Activated CD4-positive, alpha-beta T cell treated with anti-CD3 and anti-CD28 coated beads, Interleukin-2, amount 10 ng/mL, durations not matched to agents 24 days and 14 days (primary cell): ENCODE data around the gene LRP6. TPM values are rescaled to one million over a fixed set of nuclear protein-coding genes. Genes with fewer than 3 reads are reported as not detected.

Experiments used
- DNase-seq: peaks from one replicate; pipeline ENCODE4 v3.0.0; 2022
- H3K27ac Mint-ChIP-seq: one replicate; pipeline ENCODE4 v1.8.0; 2022; ENCODE audit warnings: mild to moderate bottlenecking, mixed read lengths
- H3K27me3 Mint-ChIP-seq: one replicate; pipeline ENCODE4 v1.8.0; 2022; ENCODE audit warnings: mixed read lengths
- H3K36me3 Mint-ChIP-seq: one replicate; pipeline ENCODE4 v1.8.0; 2022; ENCODE audit warnings: low read depth, mild to moderate bottlenecking, mixed read lengths
- H3K4me1 Mint-ChIP-seq: one replicate; pipeline ENCODE4 v1.8.0; 2021; ENCODE audit warnings: mixed read lengths
- H3K4me3 Mint-ChIP-seq: one replicate; pipeline ENCODE4 v1.8.0; 2022; ENCODE audit warnings: mild to moderate bottlenecking, moderate library complexity, mixed read lengths
- H3K9me3 Mint-ChIP-seq: one replicate; pipeline ENCODE4 v1.8.0; 2021; ENCODE audit warnings: mixed read lengths
- intact Hi-C: fragments of 100-400 bp; cut with micrococcal nuclease; formaldehyde crosslinking; loops from one replicate; pipeline ENCODE4 v1.15.1; 2023
- total RNA-seq: library from RNA; stranded (reverse); gene quantifications from 2 replicates; pipeline ENCODE4 v1.2.3, GENCODE V29; 2022

LRP6 gene
- total RNA-seq, 1 donor from 2014 or later: 8.4 TPM

GRCh38 chr12:12247584-12247983, 19.3 kb downstream of the LRP6 start:
- Mint-ChIP-seq H3K36me3 (no peaks in the 10 kb centered on the region), H3K4me3 (no peak overlapping the region), H3K9me3 (no peaks in the 10 kb centered on the region), H3K4me1 (peaks cover 7% of the 10 kb centered on the region), H3K27me3 (no peaks in the 10 kb centered on the region), H3K27ac (no peak overlapping the region)
- intact Hi-C loops: no loop called here
- DNase-seq: no peak

DNA sequence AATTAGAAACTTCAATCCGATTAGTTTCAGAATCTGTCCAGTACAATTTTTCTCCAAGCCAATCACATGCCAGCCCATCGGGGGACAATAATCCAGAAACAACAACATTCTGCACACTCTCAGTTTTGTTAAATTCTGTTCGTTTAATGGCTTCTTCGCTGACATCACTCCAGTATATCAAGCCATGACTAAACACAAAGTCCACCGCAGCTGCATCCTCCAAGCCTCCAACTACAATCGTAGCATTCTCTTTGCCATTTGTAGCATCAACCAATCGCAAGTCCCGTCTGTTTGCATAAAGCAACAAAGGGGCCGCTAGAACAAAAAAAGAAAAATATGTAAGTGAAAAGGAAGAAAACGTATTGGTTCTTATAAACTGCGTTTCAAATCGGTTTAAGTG, 22.5 kb downstream of the LRP6 start:
- no peak for DNase-seq

GRCh38 chr12:12240662-12241340, 26.0 kb downstream of the LRP6 start:
- no peak for DNase-seq
- Mint-ChIP-seq H3K27me3 (peaks cover 21% of the 10 kb centered on the region), H3K27ac (no peak overlapping the region), H3K36me3 (no peaks in the 10 kb centered on the region), H3K4me1 (no peaks in the 10 kb centered on the region), H3K4me3 (no peak overlapping the region), H3K9me3 (no peaks in the 10 kb centered on the region)
- intact Hi-C loops: no loop called here

More for the DNA sequence above, 22.5 kb downstream of the LRP6 start:
- intact Hi-C loops: no loop called here
- Mint-ChIP-seq H3K36me3 (no peaks in the 10 kb centered on the region), H3K9me3 (no peaks in the 10 kb centered on the region), H3K27me3 (peaks cover 11% of the 10 kb centered on the region), H3K4me1 (peaks cover 2% of the 10 kb centered on the region), H3K27ac (no peak overlapping the region), H3K4me3 (no peak overlapping the region)

DNA sequence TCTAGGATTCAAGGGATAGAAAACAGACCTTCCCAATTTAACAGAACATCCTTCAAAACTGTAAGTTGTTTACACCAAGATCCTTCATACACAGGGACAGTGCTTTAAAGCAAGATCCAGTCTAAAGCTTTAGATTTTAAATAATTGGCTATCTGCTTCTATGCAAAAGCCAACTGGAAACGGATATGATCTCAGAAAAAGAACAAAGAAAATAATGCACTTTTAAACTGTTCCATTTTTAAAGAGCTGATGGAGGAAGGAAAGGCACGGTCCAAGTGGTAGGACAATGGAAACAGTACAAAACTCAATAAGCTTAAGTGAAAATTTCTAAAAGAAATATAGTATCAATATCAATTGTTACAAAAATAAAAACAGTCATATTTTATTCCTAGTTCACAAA, 27.7 kb downstream of the LRP6 start:
- H3K4me1 Mint-ChIP-seq: no peaks in the 10 kb centered on the region

GRCh38 chr12:12238605-12239004, 28.2 kb downstream of the LRP6 start:
- no peak for DNase-seq
- Mint-ChIP-seq H3K9me3 (no peaks in the 10 kb centered on the region), H3K4me1 (no peaks in the 10 kb centered on the region), H3K36me3 (no peaks in the 10 kb centered on the region), H3K4me3 (no peak overlapping the region), H3K27ac (no peak overlapping the region), H3K27me3 (peaks cover 21% of the 10 kb centered on the region)
- intact Hi-C loops: no loop called here

More for the DNA sequence above, 27.7 kb downstream of the LRP6 start:
- no peak overlapping the region for H3K27ac Mint-ChIP-seq
- intact Hi-C loops: no loop called here
- no peaks in the 10 kb centered on the region for H3K9me3 Mint-ChIP-seq
- H3K27me3 Mint-ChIP-seq: peaks cover 21% of the 10 kb centered on the region
- no peak for DNase-seq
- H3K36me3 Mint-ChIP-seq: no peaks in the 10 kb centered on the region
- no peak overlapping the region for H3K4me3 Mint-ChIP-seq

DNA sequence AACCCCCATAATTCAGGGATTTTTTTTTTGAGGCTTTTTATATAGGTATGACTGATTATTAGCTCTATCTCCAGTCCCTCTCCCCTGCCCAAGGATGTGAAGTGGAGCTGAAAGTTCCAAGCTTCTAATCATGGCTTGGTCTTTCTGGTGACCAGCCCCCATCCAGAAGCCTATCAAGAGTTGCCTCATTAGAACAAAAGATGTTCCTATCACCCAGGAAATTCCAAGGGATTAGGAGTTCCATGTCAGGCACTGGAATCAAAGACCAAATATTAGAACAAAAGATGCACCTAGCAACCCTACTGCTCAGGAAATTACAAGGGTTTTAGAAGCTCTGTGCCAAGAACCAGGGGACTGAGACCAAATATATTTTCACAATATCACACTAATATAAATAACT, 29.9 kb downstream of the LRP6 start:
- H3K4me3 Mint-ChIP-seq: no peak overlapping the region
- H3K27me3 Mint-ChIP-seq: peaks cover 20% of the 10 kb centered on the region
- no peak for DNase-seq
- H3K9me3 Mint-ChIP-seq: no peaks in the 10 kb centered on the region
- no peak overlapping the region for H3K27ac Mint-ChIP-seq
- no peaks in the 10 kb centered on the region for H3K4me1 Mint-ChIP-seq
- H3K36me3 Mint-ChIP-seq: no peaks in the 10 kb centered on the region
- intact Hi-C loops: no loop called here

- intact Hi-C loops: no loop called here
- no peak overlapping the region for H3K27ac Mint-ChIP-seq
- H3K27me3 Mint-ChIP-seq: peaks cover 8% of the 10 kb centered on the region
- no peak for DNase-seq
- H3K4me3 Mint-ChIP-seq: no peak overlapping the region
- no peaks in the 10 kb centered on the region for H3K9me3 Mint-ChIP-seq
- no peaks in the 10 kb centered on the region for H3K4me1 Mint-ChIP-seq
- no peaks in the 10 kb centered on the region for H3K36me3 Mint-ChIP-seq
Observed at GRCh38 chr12:12230275-12230674, 36.6 kb downstream of the LRP6 start.

DNA sequence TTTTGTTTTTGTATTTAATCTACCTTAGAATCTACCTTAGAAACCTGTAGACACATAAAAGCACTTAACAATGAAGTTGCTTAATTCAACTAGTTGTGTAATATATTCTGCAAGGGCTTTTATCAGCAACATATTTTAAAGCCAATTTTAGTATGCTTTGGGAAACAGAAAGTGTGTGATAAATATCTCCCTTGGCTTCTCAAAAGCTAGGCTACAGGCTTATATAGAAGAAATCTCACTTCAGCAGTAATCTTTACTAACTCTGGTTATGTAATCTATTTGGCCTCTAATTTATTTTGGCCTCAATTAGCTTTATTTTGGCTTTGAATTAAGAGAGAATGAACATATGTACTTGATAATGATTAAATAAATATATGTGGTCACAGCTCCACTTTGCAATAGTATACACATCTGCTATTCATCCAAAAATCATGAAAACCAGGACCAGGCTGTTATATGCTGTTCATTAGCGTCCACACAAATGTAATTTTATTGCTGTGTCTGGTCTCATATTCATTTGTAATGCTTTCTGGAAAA, 37.2 kb downstream of the LRP6 start:
- H3K4me1 Mint-ChIP-seq: no peaks in the 10 kb centered on the region
- no peaks in the 10 kb centered on the region for H3K36me3 Mint-ChIP-seq
- no peaks in the 10 kb centered on the region for H3K9me3 Mint-ChIP-seq
- DNase-seq: no peak
- H3K4me3 Mint-ChIP-seq: no peak overlapping the region
- intact Hi-C loops: no loop called here
- H3K27me3 Mint-ChIP-seq: peaks cover 12% of the 10 kb centered on the region
- H3K27ac Mint-ChIP-seq: no peak overlapping the region

- no peak overlapping the region for H3K27ac Mint-ChIP-seq
- peaks cover 16% of the 10 kb centered on the region for H3K27me3 Mint-ChIP-seq
Observed at GRCh38 chr12:12228402-12228801, 38.4 kb downstream of the LRP6 start.

DNA sequence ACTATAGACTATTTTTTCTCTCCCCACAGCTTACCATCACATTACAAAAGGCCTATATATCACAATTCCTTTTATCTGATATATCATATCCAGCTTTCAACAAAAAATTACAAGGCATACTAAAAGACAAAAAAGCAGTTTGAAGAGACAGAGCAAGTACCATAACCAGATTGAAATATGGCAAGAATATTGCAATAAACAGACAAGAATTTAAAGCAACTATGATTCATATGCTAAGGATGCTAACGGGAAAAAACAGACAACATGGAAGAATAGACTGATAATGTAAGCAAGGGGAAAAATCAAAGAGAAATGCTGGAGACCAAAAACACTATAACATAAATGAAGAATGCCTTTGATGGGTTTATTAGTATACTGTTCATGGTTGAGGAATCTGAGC, 40.7 kb downstream of the LRP6 start:
- H3K27ac Mint-ChIP-seq: no peak overlapping the region
- no peaks in the 10 kb centered on the region for H3K36me3 Mint-ChIP-seq
- peaks cover 3% of the 10 kb centered on the region for H3K4me1 Mint-ChIP-seq
- H3K4me3 Mint-ChIP-seq: no peak overlapping the region
- intact Hi-C loops: no loop called here
- peaks cover 22% of the 10 kb centered on the region for H3K27me3 Mint-ChIP-seq
- no peak for DNase-seq
- H3K9me3 Mint-ChIP-seq: no peaks in the 10 kb centered on the region

More at GRCh38 chr12:12228402-12228801, 38.4 kb downstream of the LRP6 start:
- intact Hi-C loops: no loop called here
- Mint-ChIP-seq H3K4me3 (no peak overlapping the region), H3K36me3 (no peaks in the 10 kb centered on the region), H3K4me1 (peaks cover 3% of the 10 kb centered on the region), H3K9me3 (no peaks in the 10 kb centered on the region)
- no peak for DNase-seq

DNA sequence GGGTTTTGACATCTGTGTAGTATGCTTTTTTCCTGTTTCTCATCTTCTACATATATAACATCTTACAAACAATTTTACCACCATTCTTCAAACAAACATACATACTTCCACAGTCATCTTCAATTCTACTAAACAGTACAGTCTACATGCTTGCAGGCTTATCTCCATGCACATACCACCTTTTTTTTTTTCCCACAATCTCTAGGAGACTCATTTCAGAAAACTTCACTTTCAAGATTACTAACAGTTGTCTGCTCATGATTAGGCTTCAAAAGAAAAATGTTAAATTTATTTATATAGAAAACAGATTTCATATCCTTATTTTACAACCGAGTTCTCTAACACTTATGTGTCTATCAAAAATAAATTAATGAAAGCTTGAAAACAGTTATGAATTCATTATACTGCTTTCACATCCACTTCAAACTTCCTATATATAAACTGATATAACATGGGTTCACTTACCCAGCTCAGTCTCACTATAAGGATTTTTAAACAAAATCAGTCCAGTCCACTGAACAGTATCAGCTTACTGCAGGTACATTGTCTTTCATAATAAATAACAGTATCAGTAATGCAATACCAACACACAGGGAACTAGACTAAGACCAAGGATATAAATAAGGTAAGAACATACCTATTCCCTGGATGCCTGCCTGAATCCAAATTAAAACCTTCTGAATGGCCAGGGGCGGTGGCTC, 42.5 kb downstream of the LRP6 start:
- H3K9me3 Mint-ChIP-seq: no peaks in the 10 kb centered on the region
- intact Hi-C loops: no loop called here
- peaks cover 3% of the 10 kb centered on the region for H3K4me1 Mint-ChIP-seq
- DNase-seq: no peak
- peaks cover 30% of the 10 kb centered on the region for H3K27me3 Mint-ChIP-seq
- H3K4me3 Mint-ChIP-seq: no peak overlapping the region
- H3K27ac Mint-ChIP-seq: no peak overlapping the region
- H3K36me3 Mint-ChIP-seq: no peaks in the 10 kb centered on the region

DNA sequence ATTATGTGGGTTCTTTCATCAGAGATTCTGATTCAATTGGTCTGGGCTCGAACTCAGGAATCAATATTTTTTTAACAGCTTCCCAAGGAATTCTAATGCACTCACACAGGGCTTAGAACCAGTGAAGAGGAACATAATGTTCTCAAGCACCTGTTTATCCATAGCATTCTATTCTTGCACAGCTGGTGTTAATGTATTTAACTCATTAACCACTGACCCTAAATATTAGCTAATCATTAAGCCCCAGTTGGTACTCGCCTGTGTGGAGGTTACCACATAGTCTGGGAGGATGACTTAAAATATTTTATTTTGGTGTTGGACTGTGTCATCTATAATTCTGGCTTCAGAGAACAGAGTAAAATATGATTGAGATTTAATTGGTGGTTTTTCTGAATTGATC, 45.3 kb downstream of the LRP6 start:
- Mint-ChIP-seq H3K36me3 (no peaks in the 10 kb centered on the region), H3K4me3 (no peak overlapping the region), H3K4me1 (peaks cover 5% of the 10 kb centered on the region), H3K27ac (no peak overlapping the region), H3K9me3 (no peaks in the 10 kb centered on the region), H3K27me3 (peaks cover 29% of the 10 kb centered on the region)
- intact Hi-C loops: no loop called here
- DNase-seq: no peak

DNA sequence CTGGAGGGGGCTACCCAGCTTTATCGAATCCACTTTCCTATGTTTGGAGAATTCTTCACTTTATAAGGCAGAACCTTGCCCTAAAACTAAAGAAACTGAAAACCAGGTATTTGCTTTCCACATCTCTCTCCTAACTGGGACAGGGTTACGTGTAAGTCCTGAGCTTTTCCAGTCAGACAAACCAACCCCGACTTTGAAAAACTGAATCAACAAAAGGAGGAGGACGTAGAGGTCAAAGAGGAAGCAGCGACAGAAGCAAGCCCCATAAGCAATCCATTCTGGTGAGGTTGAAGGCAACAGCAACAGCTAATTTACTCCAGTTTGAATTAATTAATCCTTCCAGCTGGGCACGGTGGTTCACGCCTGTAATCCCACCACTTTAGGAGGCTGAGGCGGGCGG, 47.2 kb downstream of the LRP6 start:
- no peak for DNase-seq
- intact Hi-C loops: no loop called here
- peaks cover 6% of the 10 kb centered on the region for H3K4me1 Mint-ChIP-seq
- H3K27me3 Mint-ChIP-seq: peaks cover 29% of the 10 kb centered on the region
- no peaks in the 10 kb centered on the region for H3K36me3 Mint-ChIP-seq
- H3K4me3 Mint-ChIP-seq: no peak overlapping the region
- no peak overlapping the region for H3K27ac Mint-ChIP-seq
- H3K9me3 Mint-ChIP-seq: no peaks in the 10 kb centered on the region

GRCh38 chr12:12217018-12217359, 49.9 kb downstream of the LRP6 start:
- Mint-ChIP-seq H3K4me1 (peaks cover 4% of the 10 kb centered on the region), H3K27me3 (peaks cover 33% of the 10 kb centered on the region)

More at GRCh38 chr12:12217018-12217359, 49.9 kb downstream of the LRP6 start:
- H3K36me3 Mint-ChIP-seq: no peaks in the 10 kb centered on the region
- no peak overlapping the region for H3K4me3 Mint-ChIP-seq
- DNase-seq: no peak
- H3K9me3 Mint-ChIP-seq: no peaks in the 10 kb centered on the region
- H3K27ac Mint-ChIP-seq: no peak overlapping the region
- intact Hi-C loops: no loop called here
